Activated gamma-delta T cell (primary cell): ENCODE data around the gene C16orf74.
A peak's percentile ranks its signal among the peaks of the same experiment; 100 is the strongest.

Source experiments
- DNase-seq: peaks from one replicate; lab custom pipeline; 2025; lab: John Stamatoyannopoulos, UW
- total RNA-seq, 2 donors: gene quantifications; one replicate each; lab custom pipeline; 2026; lab: John Stamatoyannopoulos, UW

Gene C16orf74
- 1.0 to 1.4 reads per million in 2 donors for total RNA-seq

- no peak for DNase-seq
Measured at GRCh38 chr16:85750827-85751697, at the start of gene C16orf74. TSS of gene C16orf74 (minus strand) at chr16:85751096. CDS start at chr16:85735217, 15,879 bp downstream.

- DNase-seq: no peak
Measured at GRCh38 chr16:85800321-85800669, 49.4 kb upstream of the C16orf74 start.

- DNase-seq: peak; percentile 85
Measured at GRCh38 chr16:85799497-85800320, 48.8 kb upstream of the C16orf74 start, which contains the start of the genes COX4I1 and EMC8. TSS of gene COX4I1 (plus strand) at chr16:85799695. CDS start at chr16:85801206, 1,511 bp downstream. TSS of gene EMC8 (minus strand) at chr16:85799544. CDS start at chr16:85799295, 249 bp downstream.

- peak; percentile 36 for DNase-seq
Measured at GRCh38 chr16:85798901-85799496, 48.1 kb upstream of the C16orf74 start.

- DNase-seq: no peak
Measured at GRCh38 chr16:85798283-85798776, 47.4 kb upstream of the C16orf74 start.

- DNase-seq: no peak
Measured at GRCh38 chr16:85796599-85796998, 45.7 kb upstream of the C16orf74 start.

- no peak for DNase-seq
Measured at GRCh38 chr16:85796152-85796551, 45.3 kb upstream of the C16orf74 start.

- DNase-seq: no peak
Measured at GRCh38 chr16:85794696-85795095, 43.8 kb upstream of the C16orf74 start.

GRCh38 chr16:85793662-85794298 is 42.9 kb upstream of the C16orf74 start:
- no peak for DNase-seq

- no peak for DNase-seq
Measured at GRCh38 chr16:85789773-85790172, 38.9 kb upstream of the C16orf74 start.

- no peak for DNase-seq
Measured at GRCh38 chr16:85788819-85789218, 37.9 kb upstream of the C16orf74 start.

GRCh38 chr16:85785927-85786326 is 35.0 kb upstream of the C16orf74 start:
- no peak for DNase-seq

GRCh38 chr16:85784813-85785212 is 33.9 kb upstream of the C16orf74 start:
- DNase-seq: no peak

GRCh38 chr16:85783441-85783840 is 32.5 kb upstream of the C16orf74 start:
- DNase-seq: no peak

- DNase-seq: no peak
Measured at GRCh38 chr16:85782451-85782850, 31.6 kb upstream of the C16orf74 start.

GRCh38 chr16:85781695-85782370 is 30.9 kb upstream of the C16orf74 start:
- DNase-seq: no peak

GRCh38 chr16:85781156-85781555 is 30.3 kb upstream of the C16orf74 start:
- no peak for DNase-seq

- DNase-seq: no peak
Measured at GRCh38 chr16:85780281-85780680, 29.4 kb upstream of the C16orf74 start.

GRCh38 chr16:85778873-85779272 is 28.0 kb upstream of the C16orf74 start:
- DNase-seq: no peak

GRCh38 chr16:85777583-85778310 is 26.9 kb upstream of the C16orf74 start:
- no peak for DNase-seq
